Stimulated activated CD8-positive, alpha-beta memory T cell treated with anti-CD3 and anti-CD28 coated beads, Interleukin-7, amount 100 ng/mL, for 1 hour (primary cell): ENCODE measurements around the gene RAB8A.
"Not testable (repeated sequence)": the region's sequence is repeated elsewhere in the genome, so short reads cannot be mapped to it uniquely, and the experiment has no call there.

Source experiments
- DNase-seq, 2 donors: peaks; one replicate each; pipeline ENCODE4 v3.0.0-alpha.2; 2020; ENCODE audit warnings: low read depth in 2 of 2

RAB8A gene

GRCh38 chr19:16078759-16079707 is 32.7 kb upstream of the RAB8A start:
- DNase-seq, result peak in 1 of 2 donors; percentile 50

DNA sequence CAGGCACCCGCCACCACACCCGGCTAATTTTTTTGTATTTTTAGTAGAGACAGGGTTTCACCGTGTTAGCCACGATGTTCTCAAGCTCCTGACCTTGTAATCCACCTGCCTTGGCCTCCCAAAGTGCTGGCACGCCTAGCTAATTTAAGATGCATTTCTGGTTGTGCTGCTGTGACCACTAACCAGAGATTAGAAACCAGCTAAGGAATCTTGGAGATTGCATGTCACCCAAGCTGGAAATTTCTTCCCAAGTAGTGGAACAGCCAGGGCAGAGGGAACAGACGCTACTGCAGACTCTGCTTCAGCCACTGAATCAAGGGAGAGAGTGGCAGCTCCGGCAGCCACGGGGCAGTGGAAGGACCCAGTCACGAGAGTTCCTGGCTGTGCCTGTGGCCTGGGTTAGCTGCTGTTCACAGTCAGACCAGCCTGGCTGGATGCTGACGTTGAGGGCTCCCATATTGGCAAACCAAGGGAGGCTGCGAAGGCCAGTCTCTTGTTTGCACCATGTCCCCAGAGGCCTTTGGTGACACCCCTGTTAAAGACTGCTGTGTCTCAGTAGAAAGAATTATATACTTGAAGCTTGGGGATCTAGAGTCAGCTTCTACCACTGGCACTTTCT is 27.5 kb upstream of the RAB8A start:
- DNase-seq, result no peak

DNA sequence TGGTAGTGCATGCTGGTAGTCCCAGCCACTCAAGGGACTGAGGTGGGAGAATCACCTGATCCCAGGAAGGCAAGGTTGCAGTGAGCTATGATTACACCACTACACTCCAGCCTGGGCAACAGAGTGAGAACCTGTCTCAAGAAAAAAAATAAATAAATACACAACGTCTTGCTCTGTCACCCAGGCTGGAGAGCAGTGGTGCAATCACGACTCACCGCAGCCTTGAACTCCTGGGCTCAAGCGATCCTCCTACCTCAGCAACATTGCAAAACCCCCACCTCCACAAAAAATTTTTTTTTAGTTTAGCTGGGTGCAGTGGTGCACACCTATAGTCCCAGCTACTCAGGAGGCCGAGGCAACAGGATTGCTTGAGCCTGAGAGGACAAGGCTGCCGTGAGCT is 26.6 kb upstream of the RAB8A start:
- DNase-seq, result no peak

DNA sequence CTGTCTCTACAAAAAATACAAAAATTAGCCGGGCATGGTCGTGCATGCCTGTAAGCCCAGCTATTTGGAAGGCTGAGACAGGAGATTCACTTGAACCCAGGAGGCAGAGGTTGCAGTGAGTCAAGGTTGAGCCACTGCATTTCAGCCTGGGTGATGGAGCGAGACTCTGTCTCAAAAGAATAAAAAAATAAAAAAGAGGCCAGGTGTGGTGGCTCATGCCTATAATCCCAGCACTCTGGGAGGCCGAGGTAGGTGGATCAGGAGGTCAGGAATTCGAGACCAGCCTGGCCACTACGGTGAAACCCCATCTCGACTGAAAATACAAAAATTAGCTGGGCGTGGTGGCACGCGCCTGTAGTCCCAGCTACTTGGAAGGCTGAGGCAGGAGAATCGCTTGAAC is 24.3 kb upstream of the RAB8A start:
- not testable (repeated sequence) for DNase-seq

- no peak for DNase-seq
These were observed 23.7 kb upstream of the RAB8A start for GRCh38 chr19:16087940-16088339.

- DNase-seq, result no peak
These were observed 23.2 kb upstream of the RAB8A start for GRCh38 chr19:16088351-16089009.

GRCh38 chr19:16089010-16089846 is 22.5 kb upstream of the RAB8A start:
- DNase-seq, result no peak

DNA sequence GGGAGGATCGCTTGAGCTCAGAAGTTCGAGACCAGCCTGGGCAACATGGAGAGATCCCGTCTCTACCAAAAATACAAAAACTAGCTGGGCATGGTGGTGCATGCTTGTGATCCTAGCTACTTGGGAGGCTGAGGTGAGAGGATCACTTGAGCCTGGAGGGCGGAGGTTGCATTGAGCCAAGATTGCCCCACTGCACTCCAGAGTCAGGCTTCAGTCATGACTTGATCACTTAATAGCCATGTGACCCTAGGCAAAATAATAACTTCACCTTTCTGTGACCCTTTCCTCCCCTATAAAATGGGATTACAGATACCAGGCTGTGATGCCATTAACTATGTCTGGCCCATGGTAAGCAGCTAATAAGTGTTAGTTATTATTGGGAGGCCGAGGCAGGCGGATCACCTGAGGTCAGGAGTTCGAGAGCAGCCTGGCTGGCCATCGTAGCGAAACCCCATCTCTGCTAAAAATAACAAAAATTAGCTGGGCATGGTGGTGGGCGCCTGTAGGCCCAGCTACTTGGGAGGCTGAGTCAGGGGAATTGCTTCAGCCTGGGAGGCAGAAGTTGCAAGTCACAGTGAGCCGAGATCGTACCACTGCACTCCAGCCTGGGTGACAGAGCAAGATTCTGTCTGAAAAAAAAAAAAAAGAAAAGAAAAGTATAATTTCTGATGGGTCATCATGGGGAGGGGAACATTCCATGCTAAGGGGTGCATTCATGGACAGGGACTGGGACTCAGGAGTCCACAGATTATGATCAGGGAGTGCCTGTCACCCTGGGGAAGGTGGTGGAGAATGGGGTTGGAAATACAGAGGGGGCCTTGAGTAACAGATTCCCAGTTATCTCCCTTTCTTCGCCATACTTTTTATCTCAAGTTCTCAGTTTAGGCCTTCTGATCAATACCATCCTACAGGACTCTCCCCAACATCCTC is 19.9 kb upstream of the RAB8A start:
- no peak for DNase-seq

DNA sequence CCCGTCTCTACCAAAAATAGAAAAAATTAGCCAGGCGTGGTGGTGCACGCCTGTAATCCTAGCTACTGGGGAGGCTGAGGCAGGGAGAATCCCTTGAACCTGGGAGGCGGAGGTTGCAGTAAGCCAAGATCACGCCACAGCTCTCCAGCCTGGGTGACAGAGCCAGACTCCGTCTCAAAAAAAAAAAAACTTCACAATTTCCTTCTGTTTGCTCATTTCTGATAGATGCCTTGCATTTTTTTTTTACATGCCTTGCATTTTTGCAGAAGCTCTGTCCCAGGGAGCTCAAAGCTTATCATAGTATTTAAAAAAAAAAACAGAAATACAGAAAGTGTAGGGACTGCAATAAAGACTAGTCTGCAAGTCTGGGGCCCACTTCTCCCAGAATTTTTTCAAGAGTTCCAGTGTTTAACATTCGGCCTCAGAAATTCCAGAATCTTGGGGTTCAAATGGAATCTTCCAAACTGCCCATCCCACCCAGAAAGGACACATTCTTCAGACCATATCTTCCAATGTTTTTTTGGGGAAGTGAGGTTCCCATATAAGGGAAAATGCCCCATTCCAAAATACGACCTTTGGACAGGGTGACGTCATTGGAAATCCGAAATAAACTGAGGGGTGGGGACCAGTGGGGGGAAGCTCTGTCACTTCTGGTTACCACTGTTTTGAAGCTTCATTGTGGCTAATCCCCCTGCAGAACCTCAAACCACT is 17.2 kb upstream of the RAB8A start:
- no peak for DNase-seq

GRCh38 chr19:16095071-16095571 is 16.6 kb upstream of the RAB8A start:
- DNase-seq, result no peak

DNA sequence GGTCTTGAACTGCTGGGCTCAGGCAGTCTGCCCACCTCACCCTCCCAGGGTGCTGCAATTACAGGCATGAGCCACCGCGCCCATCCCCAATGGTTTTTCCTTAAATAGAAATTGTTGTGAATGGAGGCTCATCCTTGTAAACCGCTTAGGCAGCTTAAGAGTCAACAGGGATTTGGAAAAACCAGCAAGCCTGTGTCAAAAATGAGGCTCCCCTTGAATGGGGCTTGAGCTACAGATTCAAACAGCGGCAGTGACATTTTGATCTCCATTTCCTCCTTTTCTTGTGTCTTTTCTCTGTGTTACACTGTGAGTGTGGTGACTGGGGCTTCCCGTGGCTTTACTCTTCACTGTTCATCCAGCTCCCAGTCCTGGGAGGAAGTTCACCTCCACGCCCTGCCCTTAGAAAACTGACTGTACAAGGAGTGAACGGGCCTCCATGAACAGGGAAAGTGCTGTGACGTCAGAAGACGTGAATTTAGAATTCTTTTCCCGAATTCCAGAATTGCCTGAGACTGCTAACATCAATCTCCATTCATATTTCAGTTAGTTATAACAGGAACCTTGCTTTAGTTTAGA is 15.3 kb upstream of the RAB8A start:
- no peak for DNase-seq

DNA sequence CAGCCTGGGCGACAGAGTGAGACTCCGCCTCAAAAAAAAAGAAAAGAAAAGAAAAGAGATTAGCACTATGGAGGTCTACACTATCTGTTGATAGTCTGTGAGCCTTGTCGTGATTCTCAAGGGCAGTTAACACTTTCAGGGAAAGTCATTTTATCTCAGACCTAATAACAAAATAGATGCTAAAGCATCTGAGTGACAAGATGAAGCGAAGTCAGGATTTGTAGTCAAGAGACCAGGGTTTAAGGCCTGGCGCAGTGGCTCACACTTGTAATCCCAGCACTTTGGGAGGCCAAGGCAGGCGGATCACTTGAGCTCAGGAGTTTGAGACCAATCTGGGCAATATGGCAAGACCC is 13.3 kb upstream of the RAB8A start:
- no peak for DNase-seq

DNA sequence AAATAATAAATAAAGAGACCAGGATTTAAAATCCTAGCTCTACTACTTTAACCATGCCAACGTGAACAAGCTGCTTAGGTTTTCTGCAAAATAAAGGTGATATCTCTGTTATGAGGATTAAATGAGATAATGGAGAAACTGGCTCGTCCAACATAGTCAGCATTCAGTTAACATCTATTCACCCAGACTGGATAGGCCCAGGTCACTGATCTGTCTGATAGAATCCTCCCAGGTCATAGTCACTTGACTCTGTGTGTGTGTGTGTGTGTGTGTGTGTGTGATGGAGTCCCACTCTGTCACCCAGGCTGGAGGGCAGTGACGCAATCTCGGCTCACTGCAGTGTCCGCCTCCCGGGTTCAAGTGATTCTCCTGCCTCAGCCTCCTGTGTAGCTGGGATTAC is 12.9 kb upstream of the RAB8A start:
- no peak for DNase-seq

DNA sequence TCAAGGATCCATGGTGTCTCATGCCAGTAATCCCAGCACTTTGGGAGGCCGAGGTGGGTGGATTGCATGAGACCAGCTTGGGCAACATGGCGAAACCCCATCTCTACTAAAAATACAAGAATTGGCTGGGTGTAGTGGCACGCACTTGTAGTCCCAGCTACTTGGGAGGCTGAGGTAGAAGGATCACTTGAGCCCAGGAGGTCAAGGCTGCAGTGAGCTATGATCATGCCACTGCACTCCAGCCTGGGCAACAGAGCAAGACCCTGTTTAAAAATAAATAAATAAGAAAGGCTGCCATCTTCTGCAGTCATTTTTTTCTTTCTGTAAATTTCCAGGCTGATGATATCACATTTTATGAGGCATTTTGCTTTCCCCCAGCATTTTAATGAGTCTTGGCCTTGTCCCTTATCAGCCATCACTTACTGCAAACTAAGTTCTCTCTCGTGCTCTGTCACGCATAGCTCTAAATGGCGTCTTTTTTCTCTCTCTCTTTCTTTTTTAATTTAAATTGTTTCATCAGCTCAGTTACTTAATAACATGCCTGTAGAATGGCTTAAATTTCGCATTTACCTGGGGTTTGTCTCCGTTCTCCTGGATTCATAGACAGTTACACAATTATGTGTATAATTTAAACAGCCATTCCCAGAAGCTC is 12.2 kb upstream of the RAB8A start:
- not testable (repeated sequence) for DNase-seq

DNA sequence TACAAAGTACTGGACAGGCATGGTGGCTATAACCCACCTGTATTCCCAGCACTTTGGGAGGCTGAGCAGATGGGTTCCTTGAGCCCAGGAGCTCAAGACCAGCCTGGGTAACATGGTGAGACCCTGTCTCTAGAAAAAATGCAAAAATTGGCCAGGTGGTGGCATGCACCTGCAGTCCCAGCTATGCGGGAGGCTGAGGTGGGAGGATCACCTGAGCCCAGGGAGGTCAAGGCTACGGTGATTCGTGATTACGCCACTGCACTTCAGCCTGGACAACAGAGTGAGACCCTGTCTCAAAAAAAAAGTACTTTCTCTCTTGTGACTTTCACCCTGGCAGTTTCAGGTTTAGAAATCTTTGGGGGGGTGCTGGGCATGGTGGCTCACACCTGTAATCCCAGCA is 11.2 kb upstream of the RAB8A start:
- no peak for DNase-seq

DNA sequence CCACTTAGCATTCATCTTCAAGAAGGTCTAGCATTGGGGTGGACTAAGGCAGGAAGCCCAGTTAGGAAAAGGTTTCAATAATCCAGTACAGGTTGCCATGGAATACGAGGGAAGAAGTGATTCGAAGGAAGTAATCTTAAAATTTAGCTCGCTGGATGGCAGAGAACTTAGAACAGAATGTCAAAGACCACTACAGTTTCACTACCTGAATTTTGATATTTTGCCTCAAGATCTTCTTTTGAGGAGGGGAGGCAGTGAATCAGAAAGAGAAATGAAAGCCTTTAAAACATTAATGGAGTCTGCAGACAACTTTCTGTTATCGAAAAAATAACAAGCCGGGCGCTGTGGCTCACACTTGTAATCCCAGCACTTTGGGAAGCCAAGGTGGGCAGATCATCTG is 7.0 kb upstream of the RAB8A start:
- no peak for DNase-seq

DNA sequence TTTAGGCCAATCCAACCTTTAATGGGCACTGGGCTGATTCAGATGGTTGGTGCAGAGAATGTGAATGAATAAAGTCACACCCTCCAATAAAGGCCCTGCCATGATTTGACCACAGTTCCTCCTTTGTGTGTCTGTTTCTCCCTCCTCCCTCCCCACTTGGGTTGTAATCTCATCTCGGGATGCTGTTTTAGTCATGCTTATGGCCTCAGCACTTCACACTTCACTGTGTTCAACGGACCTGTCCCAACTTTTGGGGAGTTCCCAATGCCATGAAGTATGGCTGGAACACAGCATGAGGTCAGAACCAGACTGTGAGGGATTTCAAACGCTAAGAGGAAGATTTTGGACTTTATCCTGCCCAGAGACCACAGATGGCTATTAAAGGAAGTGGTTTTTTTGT is 5.6 kb upstream of the RAB8A start:
- no peak for DNase-seq

GRCh38 chr19:16111909-16112752 is 442 bp downstream of the RAB8A start:
- DNase-seq, result no peak
